ENCODE data around the gene CANT1. TPM values are rescaled to one million over a fixed set of nuclear protein-coding genes. Genes with fewer than 3 reads are reported as not detected.

The CANT1 gene
- total RNA-seq, 1 experiment from 2014 or later: 97.1 TPM

- H3K27me3 ChIP-seq (ENCODE audit: insufficient read depth, low read length): no peaks in the 10 kb centered on the region
- no peaks in the 10 kb centered on the region for H3K9me3 ChIP-seq (ENCODE audit: control insufficient read depth in 1 of 2, insufficient read depth in 1 of 2, low read depth in 1 of 2, low read length in 2 of 2)
- ATAC-seq (peak; percentile 89), DNase-seq (ENCODE audit: low read depth, low spot score) (peak; percentile 54)
- ChIA-PET RAD21 (ENCODE audit: low non-redundant PET in 1 of 2, low total read pairs in 2 of 2, uncharacterized antibody in 2 of 2, unreplicated experiment in 2 of 2) (interaction anchor here (0.6 to 1.2 kb wide), 6 partner anchors 26 to 343 kb away, joined by 3 to 4 read pairs (median 3); no protein-coding TSS in a partner anchor), POLR2A (interaction anchor here (1.0 to 1.6 kb wide), 2 partner anchors 8 to 19 kb away, joined by 3 read pairs; no protein-coding TSS in a partner anchor), CTCF (interaction anchor here (0.6 to 3.2 kb wide), 26 partner anchors 9 to 663 kb away, joined by 3 to 44 read pairs (median 6); partner anchors contain the start of gene ENGASE)
- H3K4me1 ChIP-seq (ENCODE audit: control insufficient read depth in 1 of 2, insufficient read depth in 2 of 2, low read length in 2 of 2): peaks cover 0 to 13% of the 10 kb centered on the region in 2 experiments; a peak in 3 of 4 replicates
- peak overlapping the region; percentile 8; the same call in 1 of the 2 replicates for H3K4me2 ChIP-seq (ENCODE audit: low read length)
- H3K36me3 ChIP-seq (ENCODE audit: control insufficient read depth in 1 of 2, insufficient read depth in 2 of 2, low read length in 2 of 2): no peaks in the 10 kb centered on the region
- no TSS peak for BruUV-seq (replicated peaks)
- no peak overlapping the region for H3K4me3 ChIP-seq (replicated peaks in 1 of 2; ENCODE audit: low read depth in 1 of 2, low read length in 2 of 2)
- H3K79me2 ChIP-seq (ENCODE audit: insufficient read depth, low read length): no peaks in the 10 kb centered on the region
- H3K9ac ChIP-seq (ENCODE audit: low read length): no peak overlapping the region
- no peaks in the 10 kb centered on the region for H4K20me1 ChIP-seq (ENCODE audit: insufficient read depth)
- peak overlapping the region; percentile 72 for H2AFZ ChIP-seq (ENCODE audit: low read depth, low read length, poor library complexity, severe bottlenecking)
- TF ChIP-seq REST (IDR thresholded peaks at IDR 0.05; ENCODE audit: low read depth) (no peak), ATF3 (IDR thresholded peaks at IDR 0.05) (no peak), RAD21 (IDR thresholded peaks at IDR 0.05; ENCODE audit: low read depth) (peak; percentile 88), CTCF (IDR thresholded peaks at IDR 0.05 in 2 of 3, conservative IDR thresholded peaks at IDR 0.05 in 1 of 3; ENCODE audit: borderline replicate concordance in 1 of 3, insufficient read depth in 1 of 3, low read depth in 2 of 3, low read length in 2 of 3) (peak; percentile 93 to 99 (median 99))
- no peak overlapping the region for H3K27ac ChIP-seq (ENCODE audit: low read depth, low read length)
- no peaks in the 10 kb centered on the region for H3K9me2 ChIP-seq (ENCODE audit: insufficient read depth)
- intact Hi-C loops (cut with micrococcal nuclease): loop anchor here (1.0 kb wide), 1 partner anchor 36 kb away; no protein-coding TSS in a partner anchor
Measured at GRCh38 chr17:79045842-79046196, 36.3 kb upstream of the CANT1 start.

Data from HCT116 (cell line).